Measurements from ENCODE around the gene MAN2C1. TPM values are rescaled to one million over a fixed set of nuclear protein-coding genes. Genes with fewer than 3 reads are reported as not detected.

Gene MAN2C1
- total RNA-seq, 1 donor from 2014 or later, result 198 TPM

DNA sequence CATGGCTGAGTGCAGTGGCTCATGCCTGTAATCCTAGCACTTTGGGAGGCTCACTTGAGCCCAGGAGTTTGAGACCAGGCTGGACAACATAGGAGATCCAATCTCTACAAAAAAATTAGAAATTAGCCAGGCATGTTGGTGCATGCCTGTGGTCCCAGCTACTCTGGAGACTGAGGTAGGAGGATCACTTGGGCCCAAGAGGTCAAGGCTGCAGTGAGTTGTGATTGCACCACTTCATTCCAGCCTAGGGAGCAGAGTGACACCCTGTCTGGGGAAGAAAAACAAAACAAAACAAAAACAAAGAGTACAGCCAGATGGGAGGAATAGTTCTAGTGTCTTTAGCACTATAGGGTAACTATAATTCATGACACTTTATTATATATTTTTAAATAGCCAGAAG is 58.7 kb downstream of the MAN2C1 start:
- TF ChIP-seq POLR2AphosphoS5 (IDR thresholded peaks at IDR 0.05; ENCODE audit: insufficient read depth in 1 of 2, low read depth in 1 of 2) (no peak), POLR2A (IDR thresholded peaks at IDR 0.05) (no peak)
- TF ChIP-seq, protein P1, sequence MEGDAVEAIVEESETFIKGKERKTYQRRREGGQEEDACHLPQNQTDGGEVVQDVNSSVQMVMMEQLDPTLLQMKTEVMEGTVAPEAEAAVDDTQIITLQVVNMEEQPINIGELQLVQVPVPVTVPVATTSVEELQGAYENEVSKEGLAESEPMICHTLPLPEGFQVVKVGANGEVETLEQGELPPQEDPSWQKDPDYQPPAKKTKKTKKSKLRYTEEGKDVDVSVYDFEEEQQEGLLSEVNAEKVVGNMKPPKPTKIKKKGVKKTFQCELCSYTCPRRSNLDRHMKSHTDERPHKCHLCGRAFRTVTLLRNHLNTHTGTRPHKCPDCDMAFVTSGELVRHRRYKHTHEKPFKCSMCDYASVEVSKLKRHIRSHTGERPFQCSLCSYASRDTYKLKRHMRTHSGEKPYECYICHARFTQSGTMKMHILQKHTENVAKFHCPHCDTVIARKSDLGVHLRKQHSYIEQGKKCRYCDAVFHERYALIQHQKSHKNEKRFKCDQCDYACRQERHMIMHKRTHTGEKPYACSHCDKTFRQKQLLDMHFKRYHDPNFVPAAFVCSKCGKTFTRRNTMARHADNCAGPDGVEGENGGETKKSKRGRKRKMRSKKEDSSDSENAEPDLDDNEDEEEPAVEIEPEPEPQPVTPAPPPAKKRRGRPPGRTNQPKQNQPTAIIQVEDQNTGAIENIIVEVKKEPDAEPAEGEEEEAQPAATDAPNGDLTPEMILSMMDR (IDR thresholded peaks at IDR 0.05), result no peak
- H3K9me3 ChIP-seq, result no peaks in the 10 kb centered on the region
- DNase-seq (ENCODE audit: extremely low spot score in 2 of 2), result no peak
- no peaks in the 10 kb centered on the region for H3K4me1 ChIP-seq
- H3K4me3 ChIP-seq, result no peak overlapping the region
- no peak overlapping the region for H3K27ac ChIP-seq
- no peaks in the 10 kb centered on the region for H3K27me3 ChIP-seq
- intact Hi-C loops (cut with DNase I), result no loop called here
- H3K36me3 ChIP-seq, result no peaks in the 10 kb centered on the region

DNA sequence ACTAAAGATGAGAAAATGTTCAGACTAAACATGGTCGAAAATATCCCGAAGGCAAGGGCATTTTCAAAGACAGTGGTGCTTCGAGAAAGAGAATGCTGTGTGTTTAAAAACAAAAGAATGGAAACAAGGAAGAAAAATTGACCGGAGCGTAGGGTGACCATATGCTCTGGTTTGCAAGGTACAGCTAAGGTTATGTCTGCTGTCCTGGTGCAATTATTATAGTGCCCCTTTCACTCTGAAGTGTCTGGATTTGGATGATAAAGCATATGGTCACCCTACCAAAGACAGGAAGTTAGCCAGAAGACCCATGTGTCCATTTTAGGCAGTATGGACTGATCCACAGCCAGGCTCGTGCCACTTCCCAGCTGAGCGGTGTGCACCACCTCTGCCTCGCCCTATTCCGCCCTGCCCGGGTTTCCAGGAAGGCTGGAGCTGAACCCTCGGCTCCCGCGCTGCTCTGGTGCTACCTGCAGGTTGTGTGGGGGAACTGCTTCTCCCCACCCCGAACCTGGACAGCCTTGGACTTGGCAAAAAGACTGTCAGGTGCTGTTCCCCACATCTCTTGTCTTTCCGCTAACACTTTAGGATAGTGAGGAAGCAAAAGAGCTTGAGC is 60.5 kb downstream of the MAN2C1 start:
- H3K27me3 ChIP-seq, result no peaks in the 10 kb centered on the region
- H3K36me3 ChIP-seq, result no peaks in the 10 kb centered on the region
- H3K4me1 ChIP-seq, result no peaks in the 10 kb centered on the region
- intact Hi-C loops (cut with DNase I), result no loop called here
- no peaks in the 10 kb centered on the region for H3K9me3 ChIP-seq
- H3K27ac ChIP-seq, result no peak overlapping the region
- no peak overlapping the region for H3K4me3 ChIP-seq
- peak in 1 of 2 donors; percentile 89 for DNase-seq (ENCODE audit: extremely low spot score in 2 of 2)
- TF ChIP-seq POLR2A (IDR thresholded peaks at IDR 0.05), result no peak
- no peak for TF ChIP-seq POLR2AphosphoS5 (IDR thresholded peaks at IDR 0.05; ENCODE audit: insufficient read depth in 1 of 2, low read depth in 1 of 2)
- TF ChIP-seq, protein P1 (IDR thresholded peaks at IDR 0.05), result no peak

DNA sequence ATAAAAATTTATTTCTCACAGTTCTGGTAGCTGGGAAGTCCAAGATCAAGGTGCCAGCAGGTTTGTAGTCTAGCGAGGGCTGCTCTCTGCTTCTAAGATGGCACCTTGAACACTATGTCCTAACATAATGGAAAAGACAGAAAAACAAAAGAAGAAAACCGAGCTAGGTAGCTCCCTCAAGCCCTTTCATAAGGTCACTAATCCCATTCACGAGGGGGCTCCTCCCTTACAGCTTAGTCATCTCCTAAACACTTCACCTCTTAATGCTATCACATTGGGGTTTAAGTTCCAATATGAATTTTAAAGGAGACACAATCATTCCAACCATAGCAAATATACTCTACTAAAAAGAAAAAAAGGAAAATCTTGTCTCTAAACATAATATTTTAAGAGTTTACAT is 62.2 kb downstream of the MAN2C1 start:
- intact Hi-C loops (cut with DNase I), result no loop called here
- DNase-seq (ENCODE audit: extremely low spot score in 2 of 2), result no peak
- Histone ChIP-seq H3K27ac (no peak overlapping the region), H3K4me1 (no peaks in the 10 kb centered on the region), H3K4me3 (no peak overlapping the region), H3K36me3 (no peaks in the 10 kb centered on the region), H3K27me3 (no peaks in the 10 kb centered on the region), H3K9me3 (no peaks in the 10 kb centered on the region)
- TF ChIP-seq POLR2A (IDR thresholded peaks at IDR 0.05) (no peak), POLR2AphosphoS5 (IDR thresholded peaks at IDR 0.05; ENCODE audit: insufficient read depth in 1 of 2, low read depth in 1 of 2) (no peak)
- TF ChIP-seq, protein P1 (IDR thresholded peaks at IDR 0.05), result no peak

MicroRNA genes within 50 kb of the gene (microRNA counts, 767-probe panel; counts per million panel counts)
- 1,705 to 2,222 counts per million in 2 donors for microRNA hsa-miR-631

Small RNAs within 50 kb of the gene (microRNA-seq; reads per million reads assigned to microRNA genes)
- not detected for gene MIR631 (ENCODE audit: borderline number of aligned reads, borderline replicate concordance)

Other genes with a start within 250 kb of the MAN2C1 start
- 20.9 TPM for gene C15orf39, start 166.7 kb downstream of the MAN2C1 start, total RNA-seq
- not detected for gene GOLGA6C, start 110.3 kb downstream of the MAN2C1 start, total RNA-seq
- gene GOLGA6D, start 85.8 kb downstream of the MAN2C1 start, total RNA-seq, result not detected
- gene COMMD4, start 32.5 kb downstream of the MAN2C1 start, total RNA-seq, result 57.5 TPM
- 69.2 TPM for gene NEIL1, start 21.6 kb downstream of the MAN2C1 start, total RNA-seq
- gene SIN3A, start 83.1 kb upstream of the MAN2C1 start, total RNA-seq, result 59.2 TPM
- gene PTPN9, start 210.7 kb upstream of the MAN2C1 start, total RNA-seq, result 18.2 TPM